ENCODE data around the gene DYNLT1. TPM values are rescaled to one million over a fixed set of nuclear protein-coding genes. Genes with fewer than 3 reads are reported as not detected.
"Not testable (repeated sequence)": the region's sequence is repeated elsewhere in the genome, so short reads cannot be mapped to it uniquely, and the experiment has no call there.

DYNLT1 gene
- total RNA-seq, 1 experiment from 2014 or later = 50.5 TPM

DNA sequence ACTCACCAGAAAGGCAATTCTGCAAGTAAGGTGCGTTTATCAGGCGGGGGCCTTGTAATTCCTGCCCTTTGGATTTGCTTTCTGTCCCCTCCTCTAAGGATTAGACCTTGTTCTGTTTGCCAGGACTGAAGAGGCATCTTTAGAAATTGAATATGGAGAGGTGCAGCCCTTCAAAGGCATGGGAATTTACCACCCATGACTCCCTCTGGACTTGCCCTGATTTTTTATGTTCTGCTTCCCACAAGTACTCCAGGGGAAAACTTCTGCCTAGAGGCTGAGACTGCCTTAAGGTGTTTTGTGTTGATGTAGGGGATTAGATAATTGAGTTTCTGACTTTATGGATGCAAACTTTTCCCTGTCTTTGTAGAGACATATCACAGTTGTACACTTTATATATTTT, 35.5 kb upstream of the DYNLT1 start:
- Histone ChIP-seq H2AFZ (ENCODE audit: low read length) (no peak overlapping the region), H3K9ac (ENCODE audit: low read length) (no peak overlapping the region), H3K9me2 (replicated peaks; ENCODE audit: low read length) (no peaks in the 10 kb centered on the region), H3K4me2 (ENCODE audit: low read length) (no peak overlapping the region), H3K4me3 (ENCODE audit: low read length) (no peak overlapping the region), H3F3A (ENCODE audit: low read length, unreplicated experiment) (no peaks in the 10 kb centered on the region), H3K9me3 (ENCODE audit: low read length) (no peaks in the 10 kb centered on the region), H3K79me2 (ENCODE audit: low read length) (no peaks in the 10 kb centered on the region), H3K27ac (ENCODE audit: low read length) (no peak overlapping the region), H3K27me3 (ENCODE audit: low read length) (no peaks in the 10 kb centered on the region), H3K4me1 (ENCODE audit: insufficient read depth, low read length) (no peaks in the 10 kb centered on the region), H4K20me1 (ENCODE audit: low read length) (no peaks in the 10 kb centered on the region), H3K36me3 (ENCODE audit: low read depth, low read length) (no peaks in the 10 kb centered on the region)
- TF ChIP-seq EZH2 (IDR thresholded peaks at IDR 0.05; ENCODE audit: low read length, unreplicated experiment) (no peak), CTCF (conservative IDR thresholded peaks at IDR 0.05; ENCODE audit: low read depth, low read length) (no peak), EZH2phosphoT487 (IDR thresholded peaks at IDR 0.05; ENCODE audit: borderline replicate concordance, low read length) (no peak)
- BruUV-seq (replicated peaks) = no TSS peak
- ChIA-PET CTCF (no interaction called here), POLR2A (ENCODE audit: unreplicated experiment) (no interaction called here)
- ATAC-seq (no peak), DNase-seq (no peak)
- intact Hi-C loops (cut with micrococcal nuclease) = no loop called here

DNA sequence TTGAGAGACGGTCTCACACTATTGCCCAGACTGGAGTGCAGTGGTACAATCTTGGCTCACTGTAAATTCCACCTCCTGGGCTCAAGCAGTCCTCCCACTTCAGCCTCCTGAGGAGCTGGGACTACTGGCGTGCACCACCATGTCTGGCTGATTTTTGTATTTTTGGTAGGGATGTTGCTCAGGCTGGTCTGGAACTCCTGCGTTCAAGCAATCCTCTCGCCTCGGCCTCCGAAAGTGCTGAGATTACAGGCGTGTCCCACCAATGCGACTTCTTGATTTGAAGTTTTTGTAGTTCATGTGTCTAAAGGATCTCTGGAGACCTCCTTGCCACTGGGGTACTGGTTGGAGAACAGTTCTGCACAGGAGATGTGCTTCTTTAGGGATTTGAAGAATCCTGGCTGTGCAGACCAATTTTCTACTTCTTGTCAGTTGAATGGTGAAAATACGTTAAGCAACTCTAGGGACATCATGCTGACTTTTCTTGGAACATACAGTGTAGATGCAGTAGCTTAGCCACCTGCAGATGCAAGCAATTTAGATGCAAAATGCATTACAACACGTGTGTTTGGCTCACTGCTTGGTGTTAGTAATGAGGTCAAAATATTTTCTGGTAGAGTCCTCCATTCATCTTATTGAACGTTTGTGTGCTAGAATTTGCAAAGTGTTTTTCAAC, 33.5 kb upstream of the DYNLT1 start:
- Histone ChIP-seq H4K20me1 (ENCODE audit: low read length) (no peaks in the 10 kb centered on the region), H3K9me2 (replicated peaks; ENCODE audit: low read length) (no peaks in the 10 kb centered on the region), H3K79me2 (ENCODE audit: low read length) (no peaks in the 10 kb centered on the region), H3K4me3 (ENCODE audit: low read length) (no peak overlapping the region), H3K4me2 (ENCODE audit: low read length) (no peak overlapping the region), H3K27ac (ENCODE audit: low read length) (no peak overlapping the region), H3K9ac (ENCODE audit: low read length) (no peak overlapping the region), H3K9me3 (ENCODE audit: low read length) (no peaks in the 10 kb centered on the region), H3K36me3 (ENCODE audit: low read depth, low read length) (no peaks in the 10 kb centered on the region), H3K4me1 (ENCODE audit: insufficient read depth, low read length) (no peaks in the 10 kb centered on the region), H3F3A (ENCODE audit: low read length, unreplicated experiment) (no peaks in the 10 kb centered on the region), H3K27me3 (ENCODE audit: low read length) (no peaks in the 10 kb centered on the region), H2AFZ (ENCODE audit: low read length) (no peak overlapping the region)
- ATAC-seq (0 out of 2 replicates have a peak, but pooled peaks have one; percentile 13), DNase-seq (no peak)
- intact Hi-C loops (cut with micrococcal nuclease) = no loop called here
- CTCF ChIA-PET = no interaction called here
- no TSS peak for BruUV-seq (replicated peaks)
- POLR2A ChIA-PET (ENCODE audit: unreplicated experiment) = no interaction called here
- TF ChIP-seq EZH2 (IDR thresholded peaks at IDR 0.05; ENCODE audit: low read length, unreplicated experiment) (no peak), EZH2phosphoT487 (IDR thresholded peaks at IDR 0.05; ENCODE audit: borderline replicate concordance, low read length) (no peak), CTCF (conservative IDR thresholded peaks at IDR 0.05; ENCODE audit: low read depth, low read length) (no peak)

DNA sequence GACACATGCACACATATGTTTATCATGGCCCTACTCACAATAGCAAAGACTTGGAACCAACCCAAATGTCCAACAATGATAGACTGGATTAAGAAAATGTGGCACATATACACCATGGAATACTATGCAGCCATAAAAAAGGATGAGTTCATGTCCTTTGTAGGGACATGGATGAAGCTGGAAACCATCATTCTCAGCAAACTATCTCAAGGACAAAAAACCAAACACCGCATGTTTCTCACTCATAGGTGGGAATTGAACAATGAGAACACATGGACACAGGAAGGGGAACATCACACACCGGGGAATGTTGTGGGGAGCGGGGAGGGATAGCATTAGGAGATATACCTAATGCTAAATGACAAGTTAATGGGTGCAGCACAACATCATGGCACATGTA, 32.6 kb upstream of the DYNLT1 start:
- H3K36me3 ChIP-seq (ENCODE audit: low read depth, low read length); H3K4me3 ChIP-seq (ENCODE audit: low read length); BruUV-seq (replicated peaks); intact Hi-C loops (cut with micrococcal nuclease); POLR2A ChIA-PET (ENCODE audit: unreplicated experiment); H3K27ac ChIP-seq (ENCODE audit: low read length); H3K4me1 ChIP-seq (ENCODE audit: insufficient read depth, low read length); H3K9me2 ChIP-seq (replicated peaks; ENCODE audit: low read length); DNase-seq; H3K79me2 ChIP-seq (ENCODE audit: low read length); H3K27me3 ChIP-seq (ENCODE audit: low read length); H2AFZ ChIP-seq (ENCODE audit: low read length); H3F3A ChIP-seq (ENCODE audit: low read length, unreplicated experiment); CTCF ChIA-PET; ATAC-seq; H3K9me3 ChIP-seq (ENCODE audit: low read length); H3K4me2 ChIP-seq (ENCODE audit: low read length); H3K9ac ChIP-seq (ENCODE audit: low read length); H4K20me1 ChIP-seq (ENCODE audit: low read length): not testable (repeated sequence)

Measured in PC-3 (cell line).